ENCODE results near the gene WDR48. TPM values are rescaled to one million over a fixed set of nuclear protein-coding genes. Genes with fewer than 3 reads are reported as not detected.

Gene WDR48
- total and polyA plus RNA-seq, 9 of the 15 experiments (the other 6 are each of a cell fraction or from before 2014, with no cell fraction given): 26.6 to 70.6 (median 48.0) TPM

- Histone ChIP-seq H3K4me2 (ENCODE audit: insufficient read depth, low read length) (no peak overlapping the region), H3K4me3 (no peak overlapping the region), H3K4me1 (replicated peaks in 1 of 2; ENCODE audit: control insufficient read depth in 2 of 2, insufficient read depth in 2 of 2, low read length in 2 of 2) (no peaks in the 10 kb centered on the region), H4K20me1 (replicated peaks; ENCODE audit: control insufficient read depth, insufficient read depth, low read length) (no peaks in the 10 kb centered on the region), H3K27ac (ENCODE audit: extremely low read depth, low read depth, low read length) (no peak overlapping the region), H3K9me1 (ENCODE audit: control insufficient read depth, insufficient read depth, low read length) (no peaks in the 10 kb centered on the region), H3K9ac (ENCODE audit: insufficient read depth in 1 of 2, low read depth in 2 of 2, low read length in 2 of 2) (no peak overlapping the region), H3K36me3 (ENCODE audit: control insufficient read depth, insufficient read depth, low read length) (peaks cover 50% of the 10 kb centered on the region; the same call in 2 of the 3 replicates), H2AFZ (ENCODE audit: low read depth, low read length) (no peak overlapping the region), H3K27me3 (ENCODE audit: control insufficient read depth in 2 of 2, insufficient read depth in 2 of 2, low read length in 2 of 2) (no peaks in the 10 kb centered on the region), H3K9me3 (replicated peaks; ENCODE audit: control insufficient read depth, insufficient read depth, low read depth, low read length) (no peaks in the 10 kb centered on the region), H3K79me2 (ENCODE audit: control insufficient read depth, insufficient read depth, low read length) (no peaks in the 10 kb centered on the region)
- CTCF ChIA-PET (ENCODE audit: low intra/inter-chr PET ratio): no interaction called here
- POLR2A ChIA-PET: interaction anchor here (0.9 to 1.6 kb wide), 3 partner anchors 11 to 1477 kb away, joined by 3 read pairs; no protein-coding TSS in a partner anchor
- intact Hi-C loops (cut with micrococcal nuclease): no loop called here
- in situ Hi-C loops (cut with MboI): no loop called here
- ATAC-seq (no peak; the same call in 2 of the 3 replicates), DNase-seq (ENCODE audit: extremely low read depth in 1 of 4, low spot score in 3 of 4) (no peak), FAIRE-seq (no peak)
- 61% methylated on average over 4 of the region's 4 CpGs for WGBS (ENCODE audit: insufficient coverage, low coverage, missing lambda C conversion rate)
- no TSS peak for BruUV-seq (replicated peaks)
- TF ChIP-seq MITF (IDR thresholded peaks at IDR 0.05): no peak
- TF ChIP-seq HEY1 (CRISPR knock-in tag; IDR thresholded peaks at IDR 0.05; ENCODE audit: borderline replicate concordance): no peak
- no peak for TF ChIP-seq POLR2AphosphoS5 (IDR thresholded peaks at IDR 0.05; ENCODE audit: control insufficient read depth, insufficient read depth, low read depth, low read length)
- no peak for TF ChIP-seq THRA (IDR thresholded peaks at IDR 0.05)
- no peak for TF ChIP-seq RERE (CRISPR knock-in tag; IDR thresholded peaks at IDR 0.05; ENCODE audit: borderline replicate concordance)
- no peak for TF ChIP-seq ZNF347 (CRISPR knock-in tag; IDR thresholded peaks at IDR 0.05; ENCODE audit: low read depth)
- no peak for TF ChIP-seq KDM4B (IDR thresholded peaks at IDR 0.05; ENCODE audit: borderline replicate concordance in 2 of 2, low read depth in 1 of 2)
- no peak for TF ChIP-seq PHF21A (IDR thresholded peaks at IDR 0.05; ENCODE audit: borderline replicate concordance, low read depth)
- no peak for TF ChIP-seq STAT5B (CRISPR knock-in tag; IDR thresholded peaks at IDR 0.05)
- TF ChIP-seq ETS2 (tag; IDR thresholded peaks at IDR 0.05; ENCODE audit: borderline replicate concordance, poor library complexity, severe bottlenecking): no peak
- no peak for TF ChIP-seq STAT5A (IDR thresholded peaks at IDR 0.05; ENCODE audit: borderline replicate concordance, low read length)
- no peak for TF ChIP-seq HNRNPK (IDR thresholded peaks at IDR 0.05; ENCODE audit: low read depth, low read length, poor library complexity, severe bottlenecking)
- TF ChIP-seq NFIC (IDR thresholded peaks at IDR 0.05): no peak
- TF ChIP-seq SP2 (IDR thresholded peaks at IDR 0.05; ENCODE audit: extremely low read depth, low read depth, low read length, poor library complexity, severe bottlenecking): no peak
Observed at GRCh38 chr3:39086144-39086543, 34.3 kb downstream of the WDR48 start.
